ENCODE data around the gene SMOC2.

DNA sequence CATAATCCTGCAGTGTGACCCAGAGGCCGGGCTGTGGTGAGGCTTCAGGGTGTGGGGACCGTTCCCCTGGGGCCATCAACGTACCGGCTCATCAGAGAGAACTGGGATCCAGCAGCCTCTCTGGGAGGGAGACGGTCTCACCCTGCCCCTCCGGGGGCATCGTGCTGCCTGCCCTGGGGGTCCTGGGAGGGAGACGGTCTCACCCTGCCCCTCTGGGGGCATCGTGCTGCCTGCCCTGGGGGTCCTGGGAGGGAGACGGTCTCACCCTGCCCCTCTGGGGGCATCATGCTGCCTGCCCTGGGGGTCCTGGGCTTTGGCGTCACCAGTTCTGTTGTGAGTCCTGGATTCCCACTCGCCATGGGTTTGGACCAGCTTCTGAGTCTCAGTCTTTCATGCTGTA is 17.1 kb downstream of the SMOC2 start:
- no peak for TF ChIP-seq EZH2 (IDR thresholded peaks at IDR 0.05; ENCODE audit: borderline replicate concordance, insufficient read depth, low read depth, low read length, poor library complexity, severe bottlenecking)
- TF ChIP-seq, protein P1, sequence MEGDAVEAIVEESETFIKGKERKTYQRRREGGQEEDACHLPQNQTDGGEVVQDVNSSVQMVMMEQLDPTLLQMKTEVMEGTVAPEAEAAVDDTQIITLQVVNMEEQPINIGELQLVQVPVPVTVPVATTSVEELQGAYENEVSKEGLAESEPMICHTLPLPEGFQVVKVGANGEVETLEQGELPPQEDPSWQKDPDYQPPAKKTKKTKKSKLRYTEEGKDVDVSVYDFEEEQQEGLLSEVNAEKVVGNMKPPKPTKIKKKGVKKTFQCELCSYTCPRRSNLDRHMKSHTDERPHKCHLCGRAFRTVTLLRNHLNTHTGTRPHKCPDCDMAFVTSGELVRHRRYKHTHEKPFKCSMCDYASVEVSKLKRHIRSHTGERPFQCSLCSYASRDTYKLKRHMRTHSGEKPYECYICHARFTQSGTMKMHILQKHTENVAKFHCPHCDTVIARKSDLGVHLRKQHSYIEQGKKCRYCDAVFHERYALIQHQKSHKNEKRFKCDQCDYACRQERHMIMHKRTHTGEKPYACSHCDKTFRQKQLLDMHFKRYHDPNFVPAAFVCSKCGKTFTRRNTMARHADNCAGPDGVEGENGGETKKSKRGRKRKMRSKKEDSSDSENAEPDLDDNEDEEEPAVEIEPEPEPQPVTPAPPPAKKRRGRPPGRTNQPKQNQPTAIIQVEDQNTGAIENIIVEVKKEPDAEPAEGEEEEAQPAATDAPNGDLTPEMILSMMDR (IDR thresholded peaks at IDR 0.05): no peak

Data from B cell (primary cell).